ENCODE measurements around the gene HOXC9.

- TF ChIP-seq CTCF (conservative IDR thresholded peaks at IDR 0.05; ENCODE audit: low read depth, low read length) (no peak), RCOR1 (IDR thresholded peaks at IDR 0.05; ENCODE audit: insufficient replicate concordance, low read length) (no peak), MXI1 (IDR thresholded peaks at IDR 0.05; ENCODE audit: borderline replicate concordance, low read depth, low read length) (no peak), SMC3 (IDR thresholded peaks at IDR 0.05; ENCODE audit: low read depth, low read length) (no peak), FOS (IDR thresholded peaks at IDR 0.05; ENCODE audit: low read depth, low read length) (no peak)
Observed at GRCh38 chr12:54027442-54027786, 27.5 kb downstream of the HOXC9 start.
